Spleen (tissue), 7 donors: Measurements from ENCODE around the gene USP13.
"Not testable (repeated sequence)": the region's sequence is repeated elsewhere in the genome, so short reads cannot be mapped to it uniquely, and the experiment has no call there.

Source experiments
- CTCF ChIP-seq, 11 experiments: fragments of 200-600 bp in 7 of 11; fragments of 450-650 bp in 4 of 11; sonication (generic) in 4 of 11; IDR thresholded peaks in 8 of 11; conservative IDR thresholded peaks in 3 of 11; 1 replicate in 7 of 11; 2 replicates in 4 of 11; pipeline versions ENCODE4 v1.4.0 to v1.8.0; 2016 to 2021; ENCODE audit warnings: antibody characterized with exemption in 11 of 11, inconsistent platforms in 4 of 11, mild to moderate bottlenecking in 1 of 11
- POLR2A ChIP-seq, 3 donors: fragments of 450-650 bp; IDR thresholded peaks; one replicate each; pipeline ENCODE4 v1.5.1; 2017; ENCODE audit warnings: antibody characterized with exemption in 3 of 3, mild to moderate bottlenecking in 1 of 3
- POLR2AphosphoS5 ChIP-seq, 3 donors: sonication (generic); formaldehyde crosslinking; IDR thresholded peaks; one replicate each; pipeline ENCODE4 v1.5.1; 2017; ENCODE audit warnings: antibody characterized with exemption in 3 of 3
- donor health status: DM: no; HTN: no; CAD: no; lungs with moderate emphysema.
- donor health status: DM: no; HTN: no; CAD: no.
- donor health status: DM: no; HTN: no; CAD: no.

- TF ChIP-seq CTCF (IDR thresholded peaks at IDR 0.05 in 8 of 11, conservative IDR thresholded peaks at IDR 0.05 in 3 of 11); POLR2AphosphoS5 (IDR thresholded peaks at IDR 0.05); POLR2A (IDR thresholded peaks at IDR 0.05): not testable (repeated sequence)
These were observed 30.4 kb downstream of the USP13 start for GRCh38 chr3:179683286-179683685.
